Anterior cingulate cortex (tissue), 58 donors: ENCODE data around the gene SLC8A1.

ENCODE experiments used
- DNase-seq, 58 donors: peaks; one replicate each; lab custom pipeline; 2025; lab: John Stamatoyannopoulos, UW

Gene SLC8A1

DNA sequence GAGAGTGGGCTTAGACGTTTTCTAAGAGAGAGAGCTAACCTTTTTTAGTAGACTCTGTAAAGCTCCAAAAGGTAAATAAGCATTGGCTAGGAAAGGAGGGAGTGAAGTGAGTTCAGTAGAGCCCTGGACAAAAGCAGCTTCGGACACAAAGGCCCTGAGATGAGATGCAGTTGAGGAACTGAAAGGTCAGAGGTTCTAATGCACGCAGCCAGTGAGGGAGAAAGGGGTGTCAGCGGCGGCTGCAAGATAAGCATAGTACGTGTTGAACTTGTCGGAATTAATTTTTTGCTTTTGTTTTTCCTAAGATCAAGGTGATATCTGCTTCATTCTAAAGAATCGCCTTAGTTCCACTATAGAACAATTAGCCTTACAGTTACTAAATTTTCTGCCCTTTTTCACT, 11.2 kb upstream of the SLC8A1 start:
- DNase-seq = no peak

- DNase-seq = no peak
Measured at GRCh38 chr2:40458271-40458794, 6.4 kb upstream of the SLC8A1 start.

GRCh38 chr2:40457837-40458236, 5.9 kb upstream of the SLC8A1 start:
- DNase-seq = no peak

DNA sequence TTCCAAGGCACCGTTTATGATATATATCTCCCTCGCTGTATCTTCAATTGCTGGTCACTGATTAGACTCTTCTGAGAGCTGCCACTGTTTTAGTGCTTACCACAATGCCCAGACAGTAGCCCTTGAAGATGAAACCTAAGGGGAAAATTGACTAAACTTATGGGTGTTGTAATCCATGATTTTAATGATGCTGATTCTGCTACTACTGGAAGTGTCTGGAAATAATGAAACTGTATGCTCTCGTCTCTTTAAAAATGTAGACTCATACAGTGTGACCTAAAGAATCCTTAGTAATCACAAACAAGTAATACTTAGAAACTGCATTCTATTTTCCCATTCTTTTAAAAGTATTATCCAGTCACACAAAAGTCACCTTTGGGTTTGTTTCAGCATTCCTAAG, 5.5 kb upstream of the SLC8A1 start:
- DNase-seq = no peak

DNA sequence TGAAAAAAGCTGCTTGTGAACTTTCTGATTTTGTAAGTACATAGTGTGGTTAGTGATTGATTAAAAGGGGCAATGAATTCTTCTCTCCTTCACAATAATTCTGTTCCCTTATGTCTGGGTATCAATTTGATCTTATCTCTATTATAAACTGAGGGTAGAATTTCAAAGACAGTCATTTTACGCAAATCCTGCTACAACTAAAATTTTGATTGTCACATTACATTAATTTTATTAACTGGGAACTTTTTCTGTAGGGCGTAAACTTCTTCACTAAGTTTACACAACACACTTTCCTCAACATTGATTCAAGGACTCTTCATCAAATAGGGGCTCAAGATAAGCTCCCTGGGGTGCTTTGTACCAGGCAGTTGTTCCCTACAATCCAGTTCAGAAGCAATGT, 5.0 kb upstream of the SLC8A1 start:
- no peak for DNase-seq

DNA sequence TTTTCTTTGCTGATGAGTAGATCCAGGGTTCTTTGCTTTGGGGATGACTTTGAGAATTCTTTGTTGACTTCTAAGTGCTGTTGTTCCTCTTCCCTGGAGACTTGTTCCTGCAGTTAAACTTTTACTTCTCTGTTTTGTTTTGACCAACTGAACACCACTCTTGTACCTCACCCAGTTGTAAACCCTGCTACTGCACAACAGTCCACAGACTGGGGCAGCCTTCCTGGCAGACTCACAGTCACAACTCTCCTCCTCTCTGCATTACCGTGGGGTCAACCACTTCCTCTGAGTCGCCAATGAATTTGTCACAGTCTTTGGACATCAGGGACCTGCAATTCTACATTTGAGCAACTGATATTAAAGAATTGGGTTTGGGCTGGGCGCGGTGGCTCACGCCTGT, 3.8 kb upstream of the SLC8A1 start:
- DNase-seq = peak in 4 of 58 donors; percentile 1 to 11 (median 4)

DNA sequence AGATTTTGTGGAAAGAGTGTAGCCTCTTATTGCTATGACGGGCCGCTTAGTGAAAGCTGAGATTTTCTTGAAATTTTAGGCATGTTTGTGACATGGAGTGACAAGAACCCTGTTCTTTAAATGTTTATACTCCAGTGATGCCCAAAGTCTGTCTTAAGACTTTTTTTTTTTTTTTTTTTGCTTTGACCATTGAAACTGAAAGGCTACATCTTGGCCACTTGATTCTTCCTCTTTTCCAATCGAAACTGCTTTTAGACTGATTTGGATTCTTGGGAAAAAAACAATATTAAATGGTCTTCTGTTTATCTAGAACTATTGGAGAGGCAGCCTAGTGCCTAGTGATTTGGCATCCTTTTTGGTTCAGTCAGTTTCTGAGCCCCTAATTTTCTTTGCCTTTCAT, 2.4 kb upstream of the SLC8A1 start:
- no peak for DNase-seq

DNA sequence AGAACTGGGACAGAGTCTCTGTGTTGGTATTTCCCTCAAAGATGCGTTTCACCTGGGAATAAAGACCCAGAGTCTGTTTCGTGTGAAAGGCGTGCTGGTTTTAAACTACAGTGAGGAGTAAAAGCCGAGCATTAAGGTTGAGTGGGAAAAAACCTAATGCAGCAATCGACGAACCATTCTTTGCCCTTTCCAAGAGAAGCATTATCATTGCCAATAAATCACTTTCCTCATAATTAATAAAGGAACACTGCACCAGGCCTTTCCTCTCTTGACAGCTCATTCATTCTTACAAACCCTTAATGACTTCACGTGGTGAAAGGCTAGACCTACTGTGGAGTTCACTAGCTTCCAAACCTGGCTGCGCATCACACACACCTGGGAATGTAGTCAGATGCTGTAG, 896 bp upstream of the SLC8A1 start:
- DNase-seq = no peak

DNA sequence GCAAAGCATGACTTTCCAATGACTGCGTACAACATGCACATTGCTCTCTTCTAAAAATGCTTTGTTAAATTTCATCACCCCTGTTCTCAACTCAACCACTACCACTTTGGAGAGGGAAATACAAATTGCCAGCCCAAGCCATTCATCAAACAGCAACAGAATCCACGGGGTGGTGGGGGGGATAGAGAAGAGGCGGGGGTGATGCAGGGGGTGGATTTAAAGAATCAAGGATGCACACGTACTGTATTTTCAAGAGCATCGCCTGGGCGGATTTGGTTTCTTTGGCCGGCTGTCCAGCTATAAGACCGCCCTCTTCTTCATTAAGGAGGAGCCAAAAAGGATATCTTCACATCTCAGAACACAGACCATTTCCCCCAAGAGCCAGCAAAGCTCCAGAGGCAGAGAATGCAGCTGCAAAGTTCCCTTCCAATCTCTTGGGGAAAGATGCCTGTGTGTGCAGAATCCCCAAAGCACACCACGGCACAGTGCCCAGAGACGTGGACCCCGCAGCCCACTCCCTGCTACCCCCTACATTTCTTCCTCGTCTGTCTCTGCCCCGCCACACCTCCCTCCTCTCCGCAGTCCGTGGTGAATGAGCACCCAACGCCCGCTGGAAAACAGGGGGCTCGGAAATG, 977 bp downstream of the SLC8A1 start:
- DNase-seq = peak in 32 of 58 donors; percentile 13 to 69 (median 46)

DNA sequence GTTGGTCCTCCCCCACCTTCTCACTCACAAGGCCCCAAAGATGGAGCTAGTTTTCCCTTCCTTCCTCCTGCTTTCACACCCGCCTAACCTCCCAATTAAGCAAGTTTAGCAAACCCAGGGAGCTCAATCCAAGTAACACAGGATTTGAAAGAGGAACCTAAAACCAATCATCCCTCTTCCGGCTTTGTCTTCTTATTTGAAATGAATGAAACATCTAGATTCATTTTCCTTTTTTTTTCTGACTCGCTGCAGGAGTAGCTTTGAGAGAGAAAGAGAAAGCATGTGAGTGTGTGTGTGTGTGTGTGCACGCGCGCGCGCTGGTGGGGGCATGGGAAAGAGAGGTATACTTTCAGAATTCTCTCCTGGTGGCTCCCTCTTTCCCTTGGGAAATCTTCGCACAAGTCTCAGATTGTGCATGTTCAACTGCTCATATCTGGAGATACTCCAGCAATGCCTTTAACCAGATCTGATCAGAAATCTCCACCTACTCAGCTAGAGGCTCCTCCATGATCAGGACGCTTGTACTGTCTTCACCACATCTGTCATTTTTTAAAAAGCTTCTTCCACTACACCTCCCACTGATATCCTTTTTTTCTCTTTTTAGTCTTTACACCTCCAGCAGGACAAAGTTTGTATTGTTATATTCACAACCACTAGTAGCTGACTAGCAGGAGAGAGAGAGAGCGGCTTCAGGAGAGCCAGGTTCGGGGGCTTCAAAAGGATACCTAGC, 1.7 kb downstream of the SLC8A1 start:
- DNase-seq = peak in 11 of 58 donors; percentile 2 to 63 (median 33)

GRCh38 chr2:40448476-40449079, 3.3 kb downstream of the SLC8A1 start:
- DNase-seq = peak in 3 of 58 donors; percentile 10 to 44 (median 15)

GRCh38 chr2:40445467-40445866, 6.4 kb downstream of the SLC8A1 start:
- DNase-seq = no peak

GRCh38 chr2:40440835-40441234, 11.1 kb downstream of the SLC8A1 start:
- no peak for DNase-seq

- DNase-seq = no peak
Measured at GRCh38 chr2:40439473-40439872, 12.4 kb downstream of the SLC8A1 start.

- DNase-seq = no peak
Measured at GRCh38 chr2:40436093-40436475, 15.8 kb downstream of the SLC8A1 start.

- DNase-seq = no peak
Measured at GRCh38 chr2:40435426-40436092, 16.3 kb downstream of the SLC8A1 start.

GRCh38 chr2:40434731-40435271, 17.1 kb downstream of the SLC8A1 start:
- DNase-seq = no peak

DNA sequence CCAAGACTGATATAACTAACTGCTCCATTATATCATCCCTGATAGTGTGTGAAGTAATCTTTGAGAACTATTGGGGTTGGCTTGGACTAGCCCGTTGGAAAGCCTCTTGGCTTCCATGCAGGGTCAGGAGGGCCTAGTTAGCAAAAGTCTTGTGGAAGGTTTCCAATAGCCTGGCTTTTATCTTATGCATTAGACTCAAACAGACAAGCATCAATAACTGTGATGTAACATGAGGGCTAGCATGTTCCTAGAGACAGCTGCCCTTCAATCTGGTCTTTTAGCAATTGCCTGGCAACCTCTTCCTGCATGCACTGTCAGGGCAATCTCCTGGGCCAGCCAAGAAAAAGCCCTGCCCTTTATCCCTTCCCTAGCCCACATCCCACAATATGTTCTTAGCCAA, 18.2 kb downstream of the SLC8A1 start:
- no peak for DNase-seq

- no peak for DNase-seq
Measured at GRCh38 chr2:40432921-40433483, 18.9 kb downstream of the SLC8A1 start.

DNA sequence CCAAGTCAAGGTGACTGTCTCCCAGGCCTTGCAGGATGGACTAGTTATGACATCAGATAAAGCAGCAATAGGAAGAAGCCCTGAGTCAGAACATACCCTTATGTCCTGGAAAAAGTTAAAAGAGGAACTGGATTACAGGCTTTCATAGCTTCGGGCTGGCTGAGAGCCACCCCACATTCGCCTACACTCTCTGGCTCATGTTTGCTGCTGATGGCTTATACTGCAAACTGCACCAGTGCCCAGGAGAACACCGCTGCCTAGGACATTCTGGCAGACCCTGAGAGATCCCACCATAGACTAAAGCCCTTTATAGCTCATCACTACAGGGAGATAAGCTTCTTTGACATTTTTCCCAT, 20.3 kb downstream of the SLC8A1 start:
- peak in 16 of 58 donors; percentile 8 to 66 (median 24) for DNase-seq
